Tibial nerve (tissue), 4 donors: ENCODE data around the gene QPCTL. TPM values are rescaled to one million over a fixed set of nuclear protein-coding genes. Genes with fewer than 3 reads are reported as not detected.

ENCODE experiments used
- DNase-seq, 2 donors: peaks; one replicate each; pipeline ENCODE4 v3.0.0-alpha.2; 2019; ENCODE audit warnings: low spot score in 2 of 2
- H3K27ac ChIP-seq, 4 donors: fragments of 200-600 bp; sonication (generic) in 3 of 4; one replicate each; pipeline ENCODE4 v1.5.1; 2017 to 2019; ENCODE audit warnings: mild to moderate bottlenecking in 1 of 4
- H3K27me3 ChIP-seq, 2 donors: fragments of 200-600 bp; sonication (generic) in 1 of 2; one replicate each; pipeline versions ENCODE4 v1.5.1 to v1.6.0; 2017 to 2019
- H3K36me3 ChIP-seq, 3 donors: fragments of 200-600 bp; sonication (generic); one replicate each; pipeline ENCODE4 v1.5.1; 2018 to 2019
- H3K4me1 ChIP-seq, 4 donors: fragments of 200-600 bp; sonication (generic) in 3 of 4; one replicate each; pipeline ENCODE4 v1.5.1; 2017 to 2019
- H3K4me3 ChIP-seq, 4 donors: fragments of 200-600 bp; sonication (generic) in 3 of 4; one replicate each; pipeline ENCODE4 v1.5.1; 2017 to 2019; ENCODE audit warnings: mild to moderate bottlenecking in 1 of 4, moderate library complexity in 1 of 4
- H3K9me3 ChIP-seq, 4 donors: fragments of 200-600 bp; sonication (generic) in 3 of 4; one replicate each; pipeline ENCODE4 v1.5.1; 2017 to 2019
- EP300 ChIP-seq, 2 donors: sonication (generic); formaldehyde crosslinking; IDR thresholded peaks; one replicate each; pipeline ENCODE4 v1.6.1; 2017; ENCODE audit warnings: antibody characterized with exemption in 2 of 2, mild to moderate bottlenecking in 1 of 2
- POLR2A ChIP-seq, 2 donors: fragments of 450-650 bp; IDR thresholded peaks; one replicate each; pipeline ENCODE4 v1.6.1; 2017; ENCODE audit warnings: antibody characterized with exemption in 2 of 2, mild to moderate bottlenecking in 2 of 2, moderate library complexity in 2 of 2
- WGBS, 2 donors: methylation state at CpG; one replicate each; pipeline ENCODE4 v1.1.5; 2018; 5-methylcytosine and 5-hydroxymethylcytosine counted together
- total RNA-seq, 4 donors: library from RNA; depleted of rRNA; stranded (reverse); fragments of >200 nt; gene quantifications; one replicate each; pipeline ENCODE4 v1.1.0, GENCODE V29; 2016
- TF ChIP-seq, protein P1 (sequence below), 5 experiments: fragments of 200-600 bp in 3 of 5; fragments of 450-650 bp in 2 of 5; sonication (generic) in 3 of 5; IDR thresholded peaks; one replicate each; pipeline ENCODE4 v1.5.1; 2016 to 2019; ENCODE audit warnings: antibody characterized with exemption in 5 of 5, mild to moderate bottlenecking in 3 of 5, moderate library complexity in 2 of 5

Gene QPCTL
- total RNA-seq, 4 donors from 2014 or later = 5.9 to 13.2 (median 10.5) TPM

DNA sequence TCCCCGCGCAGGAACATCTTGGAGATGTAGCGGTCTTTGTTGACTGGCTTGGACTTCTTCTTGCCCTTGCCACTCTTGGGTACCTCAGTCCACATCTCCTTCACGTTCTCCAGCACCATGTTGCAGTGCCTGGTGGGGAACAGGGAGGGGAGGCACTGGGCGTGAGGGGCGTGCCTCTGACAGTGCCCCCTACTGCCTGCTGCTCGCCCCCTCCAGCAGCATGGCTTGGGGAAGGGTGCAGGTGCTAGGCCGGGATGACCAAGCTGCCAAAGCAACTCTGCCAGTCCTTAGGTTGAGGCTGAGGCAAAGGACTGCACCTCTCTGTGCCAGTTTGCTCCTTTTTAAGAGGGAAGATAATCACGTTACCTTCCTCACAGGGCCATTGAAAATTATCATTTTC, 4.9 kb upstream of the QPCTL start:
- no peak overlapping the region for H3K27ac ChIP-seq
- TF ChIP-seq EP300 (IDR thresholded peaks at IDR 0.05) (no peak), POLR2A (IDR thresholded peaks at IDR 0.05) (no peak)
- TF ChIP-seq, protein P1, sequence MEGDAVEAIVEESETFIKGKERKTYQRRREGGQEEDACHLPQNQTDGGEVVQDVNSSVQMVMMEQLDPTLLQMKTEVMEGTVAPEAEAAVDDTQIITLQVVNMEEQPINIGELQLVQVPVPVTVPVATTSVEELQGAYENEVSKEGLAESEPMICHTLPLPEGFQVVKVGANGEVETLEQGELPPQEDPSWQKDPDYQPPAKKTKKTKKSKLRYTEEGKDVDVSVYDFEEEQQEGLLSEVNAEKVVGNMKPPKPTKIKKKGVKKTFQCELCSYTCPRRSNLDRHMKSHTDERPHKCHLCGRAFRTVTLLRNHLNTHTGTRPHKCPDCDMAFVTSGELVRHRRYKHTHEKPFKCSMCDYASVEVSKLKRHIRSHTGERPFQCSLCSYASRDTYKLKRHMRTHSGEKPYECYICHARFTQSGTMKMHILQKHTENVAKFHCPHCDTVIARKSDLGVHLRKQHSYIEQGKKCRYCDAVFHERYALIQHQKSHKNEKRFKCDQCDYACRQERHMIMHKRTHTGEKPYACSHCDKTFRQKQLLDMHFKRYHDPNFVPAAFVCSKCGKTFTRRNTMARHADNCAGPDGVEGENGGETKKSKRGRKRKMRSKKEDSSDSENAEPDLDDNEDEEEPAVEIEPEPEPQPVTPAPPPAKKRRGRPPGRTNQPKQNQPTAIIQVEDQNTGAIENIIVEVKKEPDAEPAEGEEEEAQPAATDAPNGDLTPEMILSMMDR (IDR thresholded peaks at IDR 0.05) = no peak
- 83 to 86% methylated on average over 8 to 9 of the region's 9 CpGs for WGBS, 2 donors
- H3K9me3 ChIP-seq = no peaks in the 10 kb centered on the region
- peaks cover 0 to 19% (median 8%) of the 10 kb centered on the region in 4 donors for H3K4me1 ChIP-seq
- H3K4me3 ChIP-seq = no peak overlapping the region
- peaks cover 4 to 67% (median 36%) of the 10 kb centered on the region in 3 donors for H3K36me3 ChIP-seq
- no peaks in the 10 kb centered on the region for H3K27me3 ChIP-seq
- no peak for DNase-seq

DNA sequence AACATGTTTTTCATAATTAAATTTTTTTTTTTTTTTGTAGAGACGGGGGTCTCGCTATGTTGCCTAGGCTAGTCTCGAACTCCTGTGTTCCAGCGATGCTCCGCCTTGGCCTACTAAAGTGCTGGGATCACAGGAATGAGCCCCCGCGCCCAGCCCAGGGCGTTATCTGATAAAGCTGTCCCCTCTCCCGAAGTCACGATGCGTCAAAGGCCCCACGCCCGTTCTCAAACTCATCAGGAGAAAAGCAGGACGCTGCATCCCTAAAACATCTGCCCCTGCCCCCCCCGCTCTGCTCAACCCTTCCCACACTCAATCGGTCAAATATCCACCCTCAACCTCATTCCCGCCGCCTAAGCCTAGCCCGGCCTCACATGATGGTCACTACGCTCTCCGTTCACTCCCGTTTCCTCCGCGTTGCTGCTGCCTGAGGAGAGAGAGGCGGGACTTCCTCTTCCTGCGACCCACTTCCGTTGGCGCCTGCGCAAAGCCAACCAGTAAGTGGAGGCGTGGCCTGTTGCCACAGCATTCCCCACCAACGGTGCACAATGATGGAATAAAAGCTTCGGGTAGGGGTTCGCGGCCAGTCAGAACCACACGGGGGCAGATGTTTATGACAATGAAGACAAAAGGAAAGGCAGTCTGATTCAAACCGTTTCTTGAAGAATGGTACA, 815 bp upstream of the QPCTL start, which contains the start of gene SNRPD2:
TSS of gene SNRPD2 (minus strand) at position 438 of the 671 bp plus-strand sequence. CDS start at position 373, 65 bp downstream.
- Histone ChIP-seq H3K4me3 (peak within 1 kb of the TSS; percentile 60 to 86 (median 73)), H3K27ac (peak within 1 kb of the TSS; percentile 82 to 95 (median 92)), H3K4me1 (peaks cover 0 to 33% (median 10%) of the 10 kb centered on the region in 4 donors), H3K9me3 (no peaks in the 10 kb centered on the region), H3K27me3 (no peaks in the 10 kb centered on the region), H3K36me3 (peaks cover 4 to 46% (median 15%) of the 10 kb centered on the region in 3 donors)
- TF ChIP-seq POLR2A (IDR thresholded peaks at IDR 0.05) = peak; percentile 44 to 80
- TF ChIP-seq, protein P1 (IDR thresholded peaks at IDR 0.05) = no peak
- TF ChIP-seq EP300 (IDR thresholded peaks at IDR 0.05) = peak in 1 of 2 donors; percentile 89
- 0% methylated on average over 26 to 36 of the region's 36 CpGs for WGBS, 2 donors
- peak; percentile 89 to 93 for DNase-seq

DNA sequence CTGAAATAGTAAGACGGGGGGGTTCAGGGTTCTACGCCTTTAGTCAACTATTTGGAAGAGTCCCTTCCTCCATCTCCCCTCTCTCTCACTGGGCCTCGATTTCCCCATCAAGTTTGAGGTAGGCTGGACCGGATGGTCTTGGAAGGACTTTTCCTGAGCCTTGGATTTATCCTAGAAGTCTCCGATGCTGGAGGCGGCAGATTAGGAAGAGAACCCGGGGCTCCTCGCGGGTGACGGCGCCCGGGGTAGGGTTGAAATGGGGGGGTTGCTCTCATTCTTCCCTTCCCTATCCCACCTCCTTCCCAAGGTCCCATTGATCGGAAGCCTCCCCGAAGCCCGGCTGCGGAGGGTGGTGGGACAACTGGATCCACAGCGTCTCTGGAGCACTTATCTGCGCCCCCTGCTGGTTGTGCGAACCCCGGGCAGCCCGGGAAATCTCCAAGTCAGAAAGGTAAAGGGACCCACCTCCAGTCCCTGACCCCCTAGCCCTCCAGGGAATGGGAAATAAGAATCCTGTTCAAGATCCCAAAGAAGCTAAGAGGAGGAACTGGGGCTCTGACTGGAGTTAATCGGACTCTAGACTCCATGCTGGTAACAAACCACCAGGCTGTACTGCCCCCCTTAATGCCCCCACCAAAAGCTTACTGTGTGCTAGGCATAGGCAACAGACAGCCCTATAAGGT, 781 bp downstream of the QPCTL start:
- H3K4me3 ChIP-seq = peak overlapping the region; percentile 60 to 86 (median 73)
- TF ChIP-seq, protein P1 (IDR thresholded peaks at IDR 0.05) = peak; percentile 81 to 89 (median 86)
- TF ChIP-seq POLR2A (IDR thresholded peaks at IDR 0.05) (no peak), EP300 (IDR thresholded peaks at IDR 0.05) (no peak)
- peaks cover 0 to 33% (median 10%) of the 10 kb centered on the region in 4 donors for H3K4me1 ChIP-seq
- H3K9me3 ChIP-seq = no peaks in the 10 kb centered on the region
- peaks cover 0 to 39% (median 2%) of the 10 kb centered on the region in 3 donors for H3K36me3 ChIP-seq
- DNase-seq = peak; percentile 70 to 85
- peak overlapping the region; percentile 82 to 95 (median 92) for H3K27ac ChIP-seq
- H3K27me3 ChIP-seq = no peaks in the 10 kb centered on the region
- WGBS, 2 donors = 1 to 2% methylated on average over 20 to 22 of the region's 22 CpGs

DNA sequence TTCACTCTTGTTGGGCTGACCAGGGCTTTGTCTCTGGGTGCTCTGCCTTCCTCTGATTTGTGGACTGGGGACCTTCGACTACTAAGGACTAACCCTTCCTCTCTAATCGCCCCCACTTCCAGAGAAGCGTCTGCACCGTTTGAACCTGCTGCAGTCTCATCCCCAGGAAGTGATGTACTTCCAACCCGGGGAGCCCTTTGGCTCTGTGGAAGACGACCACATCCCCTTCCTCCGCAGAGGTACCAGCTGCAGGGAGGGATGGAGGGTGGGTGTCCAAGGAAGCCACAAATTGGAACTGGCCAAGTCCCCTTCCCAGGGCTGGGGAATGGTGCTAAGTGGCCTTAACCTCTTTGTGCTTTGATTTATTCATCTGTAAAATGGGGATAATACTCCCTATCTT, 9.2 kb downstream of the QPCTL start:
- WGBS, 2 donors = 60 to 80% methylated on average over 6 to 7 of the region's 7 CpGs
- no peak overlapping the region for H3K4me3 ChIP-seq
- no peak overlapping the region for H3K27ac ChIP-seq
- no peaks in the 10 kb centered on the region for H3K4me1 ChIP-seq
- TF ChIP-seq POLR2A (IDR thresholded peaks at IDR 0.05) (no peak), EP300 (IDR thresholded peaks at IDR 0.05) (no peak)
- TF ChIP-seq, protein P1 (IDR thresholded peaks at IDR 0.05) = no peak
- no peaks in the 10 kb centered on the region for H3K9me3 ChIP-seq
- no peaks in the 10 kb centered on the region for H3K27me3 ChIP-seq
- no peak for DNase-seq
- H3K36me3 ChIP-seq = peaks cover 0 to 53% (median 6%) of the 10 kb centered on the region in 3 donors

DNA sequence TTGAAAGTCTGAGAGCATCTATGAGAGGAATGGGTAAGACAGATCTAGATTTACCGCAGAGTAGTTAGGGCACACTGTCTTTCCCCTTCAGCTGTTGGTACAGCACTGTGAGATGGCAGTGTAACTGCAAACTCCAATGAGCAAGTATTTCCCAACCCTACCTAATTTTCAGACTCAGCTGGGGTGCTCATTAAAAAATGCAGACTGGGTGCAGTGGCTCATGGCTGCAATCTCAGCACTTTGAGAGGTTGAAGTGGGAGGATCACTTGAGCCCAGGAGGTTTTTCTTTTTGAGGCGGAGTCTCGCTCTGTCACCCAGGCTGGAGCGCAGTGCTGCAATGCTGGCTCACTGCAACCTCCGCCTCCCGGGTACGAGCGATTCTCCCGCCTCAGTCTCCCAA, 12.6 kb downstream of the QPCTL start:
- H3K27me3 ChIP-seq = no peaks in the 10 kb centered on the region
- no peaks in the 10 kb centered on the region for H3K4me1 ChIP-seq
- WGBS, 2 donors = 84 to 90% methylated on average over 9 of the region's 9 CpGs
- H3K36me3 ChIP-seq = peaks cover 0 to 41% (median 0%) of the 10 kb centered on the region in 3 donors
- DNase-seq = no peak
- TF ChIP-seq POLR2A (IDR thresholded peaks at IDR 0.05) (no peak), EP300 (IDR thresholded peaks at IDR 0.05) (no peak)
- TF ChIP-seq, protein P1 (IDR thresholded peaks at IDR 0.05) = no peak
- no peaks in the 10 kb centered on the region for H3K9me3 ChIP-seq
- no peak overlapping the region for H3K27ac ChIP-seq
- H3K4me3 ChIP-seq = no peak overlapping the region
